Fibroblast of villous mesenchyme (primary cell): ENCODE measurements around the gene BMP5. TPM values are rescaled to one million over a fixed set of nuclear protein-coding genes. Genes with fewer than 3 reads are reported as not detected.

Source experiments
- DNase-seq: peaks from one replicate; pipeline ENCODE4 v3.0.0-alpha.2; 2010; ENCODE audit warnings: low read depth
- H3K4me3 ChIP-seq: 2 replicates; pipeline ENCODE4 v1.5.1; 2011; ENCODE audit warnings: low read depth, mild to moderate bottlenecking, low read length
- total RNA-seq: library from RNA; depleted of rRNA; stranded (reverse); fragments of >200 nt; gene quantifications from 2 replicates; pipeline ENCODE4 v1.2.3, GENCODE V29; 2012
- TF ChIP-seq, protein P1 (sequence below): IDR thresholded peaks from 2 replicates; pipeline ENCODE4 v1.5.1; 2012; ENCODE audit warnings: low read depth, mild to moderate bottlenecking, low read length; ENCODE audit not compliant: insufficient read depth

Gene BMP5
- total RNA-seq, 1 donor, result not detected

DNA sequence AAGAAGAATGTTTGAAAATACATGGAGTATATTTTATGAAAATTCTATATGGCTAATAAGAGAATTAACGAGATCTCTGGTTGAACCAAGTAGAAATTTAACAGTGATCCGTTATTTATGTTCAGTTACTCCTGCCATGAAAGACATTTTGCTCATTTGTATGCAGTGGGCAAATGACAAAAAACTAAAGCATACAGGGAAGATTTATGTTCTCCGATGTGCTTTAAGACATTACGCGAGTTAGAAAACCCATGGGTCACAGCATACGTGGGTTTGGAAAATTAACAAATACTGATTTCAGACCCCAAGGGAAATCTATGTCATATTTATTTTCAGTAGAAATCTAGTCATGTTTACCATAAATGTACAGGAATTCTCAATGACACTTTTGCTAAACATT, 90.1 kb downstream of the BMP5 start:
- no peak overlapping the region for H3K4me3 ChIP-seq
- DNase-seq, result no peak
- TF ChIP-seq, protein P1, sequence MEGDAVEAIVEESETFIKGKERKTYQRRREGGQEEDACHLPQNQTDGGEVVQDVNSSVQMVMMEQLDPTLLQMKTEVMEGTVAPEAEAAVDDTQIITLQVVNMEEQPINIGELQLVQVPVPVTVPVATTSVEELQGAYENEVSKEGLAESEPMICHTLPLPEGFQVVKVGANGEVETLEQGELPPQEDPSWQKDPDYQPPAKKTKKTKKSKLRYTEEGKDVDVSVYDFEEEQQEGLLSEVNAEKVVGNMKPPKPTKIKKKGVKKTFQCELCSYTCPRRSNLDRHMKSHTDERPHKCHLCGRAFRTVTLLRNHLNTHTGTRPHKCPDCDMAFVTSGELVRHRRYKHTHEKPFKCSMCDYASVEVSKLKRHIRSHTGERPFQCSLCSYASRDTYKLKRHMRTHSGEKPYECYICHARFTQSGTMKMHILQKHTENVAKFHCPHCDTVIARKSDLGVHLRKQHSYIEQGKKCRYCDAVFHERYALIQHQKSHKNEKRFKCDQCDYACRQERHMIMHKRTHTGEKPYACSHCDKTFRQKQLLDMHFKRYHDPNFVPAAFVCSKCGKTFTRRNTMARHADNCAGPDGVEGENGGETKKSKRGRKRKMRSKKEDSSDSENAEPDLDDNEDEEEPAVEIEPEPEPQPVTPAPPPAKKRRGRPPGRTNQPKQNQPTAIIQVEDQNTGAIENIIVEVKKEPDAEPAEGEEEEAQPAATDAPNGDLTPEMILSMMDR, result no peak

DNA sequence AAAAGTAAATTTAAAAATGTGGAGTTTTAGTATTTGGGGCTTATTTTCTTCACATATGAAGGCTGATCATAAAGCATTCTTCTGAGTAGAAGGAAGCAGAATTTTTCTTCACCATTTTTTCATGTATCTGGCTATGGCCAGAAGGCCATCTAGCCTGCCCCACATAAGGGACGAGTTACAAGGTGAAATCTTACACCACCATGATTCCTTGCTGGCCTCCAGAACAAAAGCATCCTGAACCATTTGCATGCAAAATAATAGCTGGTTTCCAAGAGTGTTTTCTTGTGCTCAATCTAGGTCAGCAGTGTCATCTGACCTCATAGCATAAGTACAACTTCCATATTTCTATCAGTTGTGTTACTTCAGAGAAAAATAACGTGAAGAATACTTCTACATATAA, 93.1 kb downstream of the BMP5 start:
- TF ChIP-seq, protein P1, result no peak
- no peak for DNase-seq
- H3K4me3 ChIP-seq, result no peak overlapping the region

DNA sequence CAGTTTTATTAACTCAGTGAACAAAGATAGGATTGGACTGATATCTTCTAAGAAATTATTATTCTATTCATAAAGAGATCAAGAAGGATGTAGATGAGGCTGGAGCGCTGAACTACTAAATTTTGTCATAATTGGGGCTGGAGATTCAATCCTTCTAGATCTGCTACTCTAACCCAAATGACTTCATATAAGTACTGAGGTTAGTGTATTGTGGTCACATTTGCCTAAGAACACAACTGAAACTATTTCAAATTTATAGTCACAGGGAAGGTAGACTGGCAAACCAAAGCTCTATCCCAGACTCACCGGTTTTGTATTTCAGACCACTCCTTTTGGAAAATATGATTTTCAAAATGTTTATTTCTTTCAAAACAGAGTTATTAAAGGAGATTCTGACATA, 96.7 kb downstream of the BMP5 start:
- no peak overlapping the region for H3K4me3 ChIP-seq
- TF ChIP-seq, protein P1, result no peak
- DNase-seq, result no peak

DNA sequence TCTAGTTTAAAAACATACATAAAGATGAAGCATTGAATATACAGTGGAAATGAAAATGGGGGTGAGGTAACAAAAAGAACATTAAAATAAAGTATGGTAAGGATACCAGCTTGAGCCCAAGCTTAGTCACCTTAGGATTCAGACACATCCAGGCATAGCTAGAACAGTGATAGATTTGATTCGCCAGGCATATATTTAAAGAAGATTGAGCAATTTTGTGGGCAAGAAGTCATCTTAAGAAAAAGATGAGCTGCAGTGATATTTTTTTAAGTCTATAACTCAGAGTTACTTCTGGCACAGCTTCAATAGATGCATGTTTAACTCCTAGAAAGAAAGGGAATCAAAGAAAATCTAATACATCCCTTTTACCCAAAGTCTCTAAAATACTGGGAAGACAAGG, 97.9 kb downstream of the BMP5 start:
- H3K4me3 ChIP-seq, result no peak overlapping the region
- TF ChIP-seq, protein P1, result no peak
- peak; percentile 8 for DNase-seq

DNA sequence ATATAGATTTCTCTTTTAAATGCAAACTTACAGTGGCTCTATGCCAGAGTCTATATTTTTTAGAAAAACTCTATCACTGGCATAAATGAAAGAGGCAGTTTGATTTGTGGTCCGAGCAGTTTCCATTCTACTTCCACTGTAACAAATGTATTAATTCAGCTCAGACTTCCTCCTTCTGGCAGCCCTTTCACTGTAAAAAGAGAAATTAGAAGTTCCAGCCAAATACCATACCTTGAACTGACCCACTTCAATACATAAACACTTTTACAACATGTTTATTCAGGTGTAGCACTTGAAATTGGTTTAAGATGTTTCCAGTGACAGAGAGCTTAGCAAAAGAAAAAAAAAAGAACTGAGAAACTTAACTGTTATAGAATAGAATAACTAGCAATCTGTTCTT, 99.3 kb downstream of the BMP5 start:
- DNase-seq, result no peak
- TF ChIP-seq, protein P1, result no peak
- no peak overlapping the region for H3K4me3 ChIP-seq

DNA sequence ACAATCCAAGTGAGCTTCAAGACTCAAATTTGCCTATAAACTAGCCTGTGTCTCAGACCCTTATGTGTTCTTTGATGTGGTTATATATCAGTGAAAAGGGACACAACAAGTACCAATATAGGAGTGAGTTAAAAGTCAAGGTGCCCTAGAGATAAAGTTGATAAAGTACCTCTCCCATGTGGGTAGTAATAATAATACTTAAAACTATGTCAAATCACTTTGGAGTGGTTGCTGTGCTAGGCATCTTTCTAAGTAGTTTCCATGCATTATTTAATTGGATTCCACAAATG, 100.4 kb downstream of the BMP5 start:
- H3K4me3 ChIP-seq, result no peak overlapping the region
- DNase-seq, result no peak
- TF ChIP-seq, protein P1, result no peak

DNA sequence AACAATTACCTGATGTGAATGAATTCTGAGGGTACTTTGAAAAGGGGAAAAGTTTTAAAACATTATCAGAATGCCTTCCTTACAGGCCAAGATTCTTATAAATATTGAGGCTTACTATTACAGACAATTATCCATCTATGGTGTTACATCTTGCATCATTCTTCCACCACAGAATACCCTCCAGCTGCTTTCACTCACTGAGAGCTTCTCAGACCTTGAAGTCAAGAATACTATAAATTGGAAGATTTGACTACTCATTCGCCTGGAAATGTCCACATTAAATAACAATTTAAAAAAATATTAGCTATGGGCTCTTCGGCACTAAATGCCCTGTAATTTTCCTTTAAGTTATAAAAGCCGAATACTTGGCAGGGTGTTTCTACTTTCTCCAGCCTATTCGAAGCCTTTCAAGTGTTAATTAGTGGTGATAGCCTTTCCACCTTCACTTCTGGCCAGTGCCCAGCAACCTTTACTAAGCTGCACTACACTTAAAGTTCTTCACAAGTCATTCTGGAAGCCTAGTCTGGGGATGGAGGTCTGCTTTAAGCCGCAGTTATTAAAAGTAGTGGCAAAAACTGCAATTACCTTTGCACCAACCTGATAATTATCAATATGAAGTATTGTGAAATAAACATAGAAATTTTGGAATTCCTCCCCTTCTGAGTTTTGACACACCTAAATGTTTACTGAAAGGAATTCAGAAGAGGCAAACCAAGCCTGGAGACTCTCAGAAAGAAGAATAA, 100.9 kb downstream of the BMP5 start:
- DNase-seq, result peak; percentile 21
- TF ChIP-seq, protein P1, result no peak

More for the DNA sequence above, 100.9 kb downstream of the BMP5 start:
- H3K4me3 ChIP-seq, result no peak overlapping the region
